Activated naive CD4-positive, alpha-beta T cell treated with anti-CD3 and anti-CD28 coated beads, Interleukin-2, amount 50 U/mL, for 72 hours (primary cell): ENCODE measurements around the gene SEMA3B. TPM values are rescaled to one million over a fixed set of nuclear protein-coding genes. Genes with fewer than 3 reads are reported as not detected.

Experiments
- ATAC-seq, 2 donors: fragments of 150-1000 bp; cut with Tn5 transposase; 2 replicates each; pipeline ENCODE4 v1.10.0; 2021; ENCODE audit warnings: mild to moderate bottlenecking in 2 of 2, moderate library complexity in 2 of 2
- DNase-seq, 2 donors: peaks; one replicate each; pipeline ENCODE4 v3.0.0; 2021 to 2022; ENCODE audit warnings: low spot score in 2 of 2
- H3K27ac Mint-ChIP-seq, 2 donors: one replicate each; pipeline ENCODE4 v1.8.0; 2022; ENCODE audit warnings: mild to moderate bottlenecking in 2 of 2, mixed read lengths in 2 of 2
- H3K36me3 Mint-ChIP-seq, 2 donors: one replicate each; pipeline ENCODE4 v1.8.0; 2022; ENCODE audit warnings: mixed read lengths in 2 of 2
- H3K9me3 Mint-ChIP-seq, 2 donors: one replicate each; pipeline ENCODE4 v1.8.0; 2022; ENCODE audit warnings: mixed read lengths in 2 of 2
- total RNA-seq, 2 donors: library from RNA; stranded (reverse); gene quantifications; one replicate each; pipeline ENCODE4 v1.2.3, GENCODE V29; 2022

Gene SEMA3B
- total RNA-seq, 2 donors from 2014 or later: 0.77 to 4.1 TPM

- ATAC-seq (no peak), DNase-seq (no peak)
- H3K9me3 Mint-ChIP-seq: no peaks in the 10 kb centered on the region
- peak within 1 kb of the TSS; percentile 87 to 94 for H3K27ac Mint-ChIP-seq
- H3K36me3 Mint-ChIP-seq: no peaks in the 10 kb centered on the region
Observed at GRCh38 chr3:50322386-50323091, 53.6 kb downstream of the SEMA3B start, which contains the start of gene HYAL2. TSS of gene HYAL2 (minus strand) at chr3:50322745. CDS start at chr3:50320489, 2,256 bp downstream.

DNA sequence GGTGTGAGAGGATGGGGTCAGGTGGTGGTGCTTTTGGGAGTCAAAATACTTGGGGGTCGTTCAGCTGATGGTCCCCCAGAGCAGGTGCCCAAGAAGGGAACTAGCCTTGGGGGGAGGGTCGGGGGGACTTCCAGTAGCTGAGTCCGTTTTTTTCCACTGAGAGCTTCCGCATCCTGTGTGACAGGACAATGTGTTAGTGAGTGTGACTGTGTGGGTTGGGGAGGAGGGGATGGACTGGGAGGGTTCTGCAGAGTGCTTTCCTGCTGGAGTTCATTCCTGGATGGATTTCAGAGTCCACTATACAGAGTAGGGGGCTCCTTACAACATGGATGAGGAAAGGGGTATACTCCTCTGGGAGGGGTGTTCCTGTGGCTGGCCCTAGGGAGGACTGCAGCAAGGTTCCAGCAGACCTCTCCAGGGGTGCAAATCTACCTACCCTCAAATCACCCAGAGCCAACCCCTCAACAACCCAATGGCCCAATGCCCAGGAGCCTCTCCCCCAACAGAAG is 54.2 kb downstream of the SEMA3B start:
- Mint-ChIP-seq H3K36me3 (no peaks in the 10 kb centered on the region), H3K27ac (peak overlapping the region; percentile 49 to 87), H3K9me3 (no peaks in the 10 kb centered on the region)
- ATAC-seq (no peak), DNase-seq (no peak)

- peak overlapping the region; percentile 49 to 87 for H3K27ac Mint-ChIP-seq
- ATAC-seq (no peak), DNase-seq (no peak)
- H3K36me3 Mint-ChIP-seq: no peaks in the 10 kb centered on the region
- H3K9me3 Mint-ChIP-seq: no peaks in the 10 kb centered on the region
Observed at GRCh38 chr3:50323614-50324199, 54.8 kb downstream of the SEMA3B start.

DNA sequence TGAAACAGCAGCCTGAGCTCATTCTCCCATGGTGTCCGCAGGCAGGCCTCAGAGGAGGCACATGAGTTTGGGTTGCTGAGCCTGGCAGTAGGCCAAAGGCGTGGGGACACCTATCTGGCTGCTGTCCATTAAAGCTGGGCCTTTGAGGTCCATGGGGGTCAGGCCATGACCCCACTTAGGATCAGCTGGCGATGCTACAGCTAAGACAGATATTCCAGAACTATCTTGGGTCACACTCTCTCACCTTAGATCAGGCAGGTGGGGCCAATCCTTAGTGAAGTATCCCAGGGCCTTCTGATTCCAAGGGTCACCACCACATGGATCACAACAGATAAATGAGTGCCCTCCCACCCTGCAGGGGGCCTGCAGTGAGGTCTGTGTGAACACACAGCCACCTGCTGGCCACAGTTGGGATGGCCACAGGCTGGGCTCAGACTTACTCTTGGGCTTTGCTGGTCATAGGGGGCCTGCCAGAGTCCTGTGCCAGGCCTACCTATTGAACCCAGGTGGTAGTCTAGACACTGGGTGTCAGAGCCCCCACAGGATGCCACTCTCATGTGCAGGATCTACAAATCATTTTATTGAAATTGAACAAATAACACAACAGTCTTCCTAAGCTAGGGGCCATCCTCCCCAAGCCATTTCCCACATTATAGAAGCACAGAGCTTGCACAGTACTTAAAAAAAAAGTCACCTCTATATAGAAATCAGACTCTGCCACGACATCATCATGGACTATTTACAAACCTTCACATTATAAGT is 55.6 kb downstream of the SEMA3B start:
- peak overlapping the region; percentile 49 to 93 for H3K27ac Mint-ChIP-seq
- no peaks in the 10 kb centered on the region for H3K36me3 Mint-ChIP-seq
- ATAC-seq (peak in 1 of 2 donors; percentile 34), DNase-seq (peak in 1 of 2 donors; percentile 77)
- no peaks in the 10 kb centered on the region for H3K9me3 Mint-ChIP-seq

- no peaks in the 10 kb centered on the region for H3K36me3 Mint-ChIP-seq
- H3K9me3 Mint-ChIP-seq: no peaks in the 10 kb centered on the region
- DNase-seq (no peak), ATAC-seq (no peak)
- H3K27ac Mint-ChIP-seq: peak overlapping the region in 1 of 2 donors; percentile 93
Observed at GRCh38 chr3:50325113-50325480, 56.1 kb downstream of the SEMA3B start.

DNA sequence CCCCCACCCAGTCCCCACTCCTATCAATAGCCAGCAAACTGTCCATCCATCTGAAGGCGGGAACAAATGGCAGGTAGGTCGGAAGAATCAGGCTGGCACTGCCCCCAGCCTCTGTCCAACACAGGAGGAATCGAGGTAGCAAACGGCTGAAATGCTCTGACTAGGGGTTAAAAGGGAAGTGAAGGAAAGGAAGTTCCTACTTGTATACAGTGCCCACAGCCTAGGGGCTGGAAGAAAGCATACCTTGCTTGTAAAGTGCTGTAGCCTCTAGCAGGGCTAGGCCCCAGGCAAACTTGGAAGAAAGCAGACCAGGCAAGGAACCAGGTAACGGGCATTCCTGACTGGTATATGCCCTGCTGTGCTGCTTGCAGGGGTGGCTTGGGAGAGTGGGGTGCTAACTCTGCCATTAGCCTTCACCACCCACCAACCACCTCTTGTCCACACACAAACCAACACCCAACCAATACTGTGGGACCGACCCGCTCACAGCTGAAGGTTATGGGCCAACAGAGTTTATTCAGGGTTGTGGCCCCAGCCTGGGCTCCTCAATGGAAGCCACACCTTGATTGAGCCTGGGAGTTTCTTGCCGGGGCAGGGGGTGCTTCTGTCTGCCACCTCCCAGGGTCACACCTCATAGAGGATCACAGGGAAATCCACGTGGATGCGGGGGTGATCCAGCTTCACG is 56.7 kb downstream of the SEMA3B start:
- ATAC-seq (no peak), DNase-seq (no peak)
- Mint-ChIP-seq H3K36me3 (peaks cover 3 to 4% of the 10 kb centered on the region in 2 donors), H3K27ac (no peak overlapping the region), H3K9me3 (no peaks in the 10 kb centered on the region)

GRCh38 chr3:50326182-50326541 is 57.2 kb downstream of the SEMA3B start:
- ATAC-seq: no peak
- Mint-ChIP-seq H3K9me3 (no peaks in the 10 kb centered on the region), H3K36me3 (peaks cover 4 to 9% of the 10 kb centered on the region in 2 donors), H3K27ac (peak overlapping the region in 1 of 2 donors; percentile 53)
- no peak for DNase-seq

- no peaks in the 10 kb centered on the region for H3K9me3 Mint-ChIP-seq
Observed at GRCh38 chr3:50327129-50327528, 58.2 kb downstream of the SEMA3B start.

More at GRCh38 chr3:50327129-50327528, 58.2 kb downstream of the SEMA3B start:
- no peak for DNase-seq
- ATAC-seq: no peak
- peak overlapping the region; percentile 77 to 89 for H3K27ac Mint-ChIP-seq
- H3K36me3 Mint-ChIP-seq: peaks cover 4 to 16% of the 10 kb centered on the region in 2 donors

Other genes starting within 250 kb of the SEMA3B start
- gene RBM5, start 180.2 kb upstream of the SEMA3B start, total RNA-seq: 100 to 1,000 TPM; 159 to 182 TPM
- under 1 TPM; 0.32 to 0.54 TPM for gene SEMA3F, start 113.8 kb upstream of the SEMA3B start, total RNA-seq
- gene GNAT1, start 77.5 kb upstream of the SEMA3B start, total RNA-seq: not detected
- gene SLC38A3, start 63.9 kb upstream of the SEMA3B start, total RNA-seq: not detected
- 100 to 1,000 TPM; 313 to 349 TPM for gene GNAI2, start 32.9 kb upstream of the SEMA3B start, total RNA-seq
- gene LSMEM2, start 9.9 kb downstream of the SEMA3B start, total RNA-seq: not detected
- 100 to 1,000 TPM in 1 of 2 donors, 10 to 100 TPM in 1; 63.8 to 100 TPM for gene IFRD2, start 23.3 kb downstream of the SEMA3B start, total RNA-seq
- 1 to 10 TPM; 4.3 to 6.6 TPM for gene HYAL3, start 30.3 kb downstream of the SEMA3B start, total RNA-seq
- 10 to 100 TPM; 19.4 to 26.0 TPM for gene NAA80, start 30.3 kb downstream of the SEMA3B start, total RNA-seq
- under 1 TPM in 1 of 2 donors, not detected in 1; 0.39 TPM for gene HYAL1, start 34.4 kb downstream of the SEMA3B start, total RNA-seq
- gene HYAL2, start 53.6 kb downstream of the SEMA3B start, total RNA-seq: 1 to 10 TPM; 4.2 to 6.1 TPM
- 10 to 100 TPM; 10.7 to 20.1 TPM for gene TUSC2, start 59.1 kb downstream of the SEMA3B start, total RNA-seq
- 10 to 100 TPM; 68.3 to 83.1 TPM for gene RASSF1, start 71.7 kb downstream of the SEMA3B start, total RNA-seq
- gene ZMYND10, start 76.6 kb downstream of the SEMA3B start, total RNA-seq: 1 to 10 TPM; 1.9 to 4.1 TPM
- 10 to 100 TPM; 42.3 to 50.7 TPM for gene NPRL2, start 81.6 kb downstream of the SEMA3B start, total RNA-seq
- gene CYB561D2, start 81.7 kb downstream of the SEMA3B start, total RNA-seq: 10 to 100 TPM; 18.1 to 34.3 TPM
- 10 to 100 TPM; 10.9 to 15.1 TPM for gene TMEM115, start 90.4 kb downstream of the SEMA3B start, total RNA-seq
- gene CACNA2D2, start 234.5 kb downstream of the SEMA3B start, total RNA-seq: 1 to 10 TPM; 2.4 to 3.0 TPM